ENCODE results near the gene TBX21. TPM values are rescaled to one million over a fixed set of nuclear protein-coding genes. Genes with fewer than 3 reads are reported as not detected.

The TBX21 gene
- polyA plus RNA-seq, 1 donor, result 0.08 TPM

DNA sequence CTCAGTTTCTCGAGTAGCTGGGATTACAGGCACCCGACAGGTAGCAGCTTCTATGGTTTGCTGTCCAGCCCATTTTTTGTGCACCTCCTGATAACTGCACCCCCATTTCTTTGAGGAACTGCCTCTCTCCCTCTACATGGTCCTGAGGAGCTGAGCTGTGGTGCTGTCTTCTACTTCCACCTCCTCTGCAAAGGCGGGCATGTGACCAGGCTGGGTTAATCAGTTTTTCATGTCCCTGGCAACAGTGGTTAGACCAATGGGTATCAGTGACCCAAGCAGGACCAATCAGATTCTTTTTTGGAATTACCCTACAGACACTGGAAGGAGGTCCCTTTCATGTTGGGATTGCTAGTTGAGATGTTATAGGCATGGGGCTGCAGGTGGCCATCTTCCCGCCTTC, 41.3 kb downstream of the TBX21 start:
- no peak for DNase-seq

DNA sequence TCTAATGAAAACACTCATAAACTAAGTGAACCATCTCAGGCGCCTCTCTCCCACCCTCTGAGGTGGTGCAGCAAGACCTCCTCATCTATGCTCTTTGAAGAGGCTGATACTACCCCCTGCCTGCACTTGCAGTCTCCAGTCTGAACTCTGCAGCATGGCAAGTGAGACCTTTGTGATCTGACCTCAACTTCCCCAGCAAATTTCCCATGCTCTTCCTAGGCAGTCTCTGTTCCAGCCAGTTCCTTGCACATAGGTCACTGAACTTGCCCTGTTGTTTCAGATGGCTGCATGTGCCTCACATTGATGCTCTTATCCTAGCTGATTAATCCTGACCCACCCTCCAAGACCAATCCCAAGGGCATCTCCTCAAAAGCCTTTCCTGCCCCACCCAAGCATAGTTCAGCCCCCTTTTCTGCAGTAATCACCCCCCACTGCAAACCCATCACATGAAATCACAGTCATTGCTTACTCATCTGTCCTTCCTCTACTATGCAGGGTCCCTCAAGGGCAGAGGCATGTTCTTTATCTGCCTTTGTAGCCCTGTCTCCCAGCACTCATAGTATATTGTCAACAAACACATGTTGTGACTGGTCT, 42.0 kb downstream of the TBX21 start:
- no peak for DNase-seq

DNA sequence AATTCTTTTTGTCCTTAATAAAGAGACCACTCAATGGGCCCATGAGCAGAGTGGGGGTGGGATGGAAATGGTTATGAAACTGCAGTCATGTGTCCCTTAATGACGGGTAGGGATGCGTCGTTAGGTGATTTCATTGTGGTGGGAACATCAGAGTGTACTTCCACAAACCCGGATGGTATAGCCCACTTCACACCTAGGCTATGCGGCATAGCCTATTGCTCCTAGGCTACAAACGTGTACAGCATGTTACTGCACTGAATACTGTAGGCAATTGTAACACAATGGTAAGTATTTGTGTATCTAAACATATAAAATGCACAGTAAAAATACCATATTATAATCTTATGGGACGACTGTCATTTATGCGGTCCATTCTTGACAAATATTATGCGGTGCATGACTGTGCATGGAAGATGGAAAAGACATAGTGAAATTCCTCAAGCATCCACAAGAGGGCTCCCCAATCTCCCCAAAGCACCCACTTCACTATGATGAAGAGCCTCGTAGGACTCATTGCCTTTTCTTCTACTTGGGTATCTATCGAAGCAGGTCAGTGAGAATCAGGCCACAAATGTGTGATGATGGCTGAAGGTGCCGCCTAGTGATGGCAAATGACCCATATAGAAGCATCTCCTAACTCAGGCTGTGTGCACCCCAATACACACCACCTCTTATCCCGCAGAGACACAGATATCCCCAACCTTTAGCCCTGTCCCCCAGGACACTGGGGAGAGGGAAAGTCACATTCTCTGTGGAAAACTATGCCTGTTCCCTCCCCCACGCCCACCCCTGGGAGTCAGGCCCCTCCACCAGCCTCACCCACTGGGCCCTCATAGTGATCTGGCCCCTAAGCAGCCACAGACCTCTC, 43.5 kb downstream of the TBX21 start:
- DNase-seq, result no peak

DNA sequence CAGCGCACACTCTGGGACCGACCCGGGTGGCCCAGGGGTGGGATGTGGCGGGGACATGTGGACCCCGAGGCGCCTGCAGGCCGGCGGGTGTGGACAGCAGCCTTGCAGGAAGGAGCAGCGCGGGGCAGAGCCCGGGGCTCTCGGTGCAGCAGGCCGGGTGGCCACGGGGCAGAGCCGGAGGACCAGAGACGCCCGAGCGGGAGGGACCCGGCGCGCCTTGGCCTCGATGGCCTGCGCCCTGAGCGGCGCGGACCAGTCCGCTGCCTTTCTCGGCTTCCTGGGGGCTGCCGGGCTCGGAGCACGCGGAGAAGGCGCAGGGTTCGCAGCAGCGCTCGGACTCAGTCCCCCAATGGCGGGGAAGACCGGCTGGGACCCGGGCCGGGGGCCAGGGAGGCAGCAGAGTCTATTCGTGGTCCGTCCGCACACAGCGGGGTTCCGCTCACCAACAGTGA, 45.2 kb downstream of the TBX21 start:
- no peak for DNase-seq

DNA sequence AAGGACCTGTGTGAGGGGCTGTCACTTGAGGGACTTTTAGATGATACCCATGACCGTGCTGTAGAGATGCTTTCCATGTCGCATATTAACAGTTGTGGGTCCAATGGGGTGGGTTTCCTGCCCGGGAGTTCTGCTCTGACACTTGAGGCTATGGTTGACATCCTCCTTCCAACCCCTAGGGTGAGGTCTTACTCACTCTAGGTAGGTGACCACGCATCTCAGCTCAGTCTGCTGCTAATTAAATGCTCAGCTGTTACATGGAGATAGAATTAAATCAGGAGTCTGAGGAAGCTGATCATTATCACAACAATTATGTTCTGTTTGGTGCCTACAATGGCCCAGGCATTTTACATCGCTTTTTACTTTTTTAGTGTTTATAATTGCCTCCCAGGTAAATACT, 48.4 kb downstream of the TBX21 start:
- DNase-seq, result no peak

DNA sequence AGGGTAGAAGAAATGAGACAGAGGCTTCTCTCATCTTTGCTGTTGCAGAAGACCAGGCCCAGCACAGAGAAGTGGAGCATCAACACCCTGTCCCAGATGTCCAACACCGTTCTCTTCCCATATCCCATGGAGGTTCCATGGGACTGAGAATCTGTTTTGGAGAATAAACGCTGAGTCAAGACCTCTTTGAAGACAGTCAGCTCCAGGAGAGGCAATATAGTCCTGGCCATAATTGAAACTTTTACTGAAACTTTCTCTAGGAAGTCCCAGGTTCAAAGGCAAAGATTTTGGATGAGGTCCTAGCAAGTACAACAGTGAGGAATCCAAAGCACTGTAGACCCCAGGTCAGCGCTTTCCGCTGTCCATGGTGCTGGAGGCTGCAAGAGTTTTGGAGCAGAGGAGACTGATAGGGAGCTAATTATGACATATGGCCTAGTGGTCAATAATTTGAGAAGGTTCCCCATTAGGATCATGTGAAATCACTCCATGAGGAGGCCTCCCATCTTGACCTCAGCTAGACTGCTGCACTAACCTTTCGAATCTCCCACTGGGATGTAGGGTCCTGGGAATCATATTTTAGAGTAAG, 52.6 kb downstream of the TBX21 start:
- peak; percentile 50 for DNase-seq

DNA sequence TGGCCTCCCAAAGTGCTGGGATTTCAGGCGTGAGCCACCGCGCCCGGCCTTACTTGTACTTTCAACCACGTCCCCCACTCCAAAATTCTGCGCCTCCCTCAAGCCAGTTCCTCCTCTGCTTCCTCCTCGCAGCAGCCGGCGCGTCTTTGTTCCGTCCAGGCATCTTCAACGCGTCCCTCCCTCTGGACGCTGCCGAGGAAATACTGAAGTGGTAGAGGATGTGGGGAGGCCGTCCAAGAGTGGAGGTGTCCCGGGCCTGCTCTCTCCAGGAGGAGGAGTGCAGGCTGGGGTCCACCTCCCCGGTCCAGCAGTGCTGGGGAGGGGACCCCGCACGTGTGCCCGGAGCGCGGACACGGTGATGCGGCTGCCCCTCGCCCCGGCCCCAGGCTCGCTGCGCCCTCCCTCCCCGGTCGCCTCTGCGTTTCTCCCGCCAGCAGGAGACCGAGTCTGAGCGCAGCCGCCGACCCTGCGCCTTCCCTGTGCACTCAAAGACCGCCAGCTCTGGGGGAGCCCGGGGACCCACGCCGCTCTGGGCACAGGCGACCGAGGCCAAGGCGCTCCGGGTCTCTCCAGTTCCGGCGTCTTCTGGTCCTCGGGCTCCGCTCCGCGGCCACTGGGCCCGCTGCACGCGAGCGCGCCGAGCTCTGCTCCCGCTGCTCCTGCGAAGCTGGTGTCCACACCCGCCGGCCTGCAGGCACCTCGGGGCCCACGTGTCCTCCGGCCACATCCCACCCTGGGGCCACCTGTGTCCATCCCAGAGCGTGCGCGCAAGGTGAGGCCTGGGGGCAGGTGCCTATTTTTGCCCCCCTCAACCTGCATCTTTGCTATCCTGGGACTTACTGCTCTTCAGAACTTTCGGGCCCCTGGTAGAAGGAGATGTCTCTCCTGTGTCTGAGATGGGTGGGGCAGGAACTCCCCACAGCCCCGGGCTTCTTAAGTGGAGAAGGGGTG, 56.9 kb downstream of the TBX21 start:
- no peak for DNase-seq

DNA sequence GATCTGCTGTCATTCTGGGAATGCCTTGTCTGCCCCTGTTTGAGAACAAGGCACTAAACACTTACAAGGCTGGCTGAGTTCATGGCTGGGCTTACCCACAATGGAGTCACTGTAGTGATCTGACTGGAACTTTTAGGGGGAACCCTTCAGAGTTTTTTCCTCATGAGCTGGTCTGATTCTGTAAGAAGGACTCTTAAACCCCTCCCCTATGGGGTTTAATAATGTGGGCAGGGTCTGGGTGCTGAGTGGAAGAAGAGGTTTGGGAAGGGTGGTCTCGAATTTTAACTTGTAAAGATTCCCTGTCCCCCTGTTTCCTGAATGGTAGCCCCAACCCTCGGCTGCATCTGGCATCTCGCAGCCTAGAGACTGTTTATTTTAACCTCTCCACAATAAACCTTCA, 58.0 kb downstream of the TBX21 start:
- no peak for DNase-seq

DNA sequence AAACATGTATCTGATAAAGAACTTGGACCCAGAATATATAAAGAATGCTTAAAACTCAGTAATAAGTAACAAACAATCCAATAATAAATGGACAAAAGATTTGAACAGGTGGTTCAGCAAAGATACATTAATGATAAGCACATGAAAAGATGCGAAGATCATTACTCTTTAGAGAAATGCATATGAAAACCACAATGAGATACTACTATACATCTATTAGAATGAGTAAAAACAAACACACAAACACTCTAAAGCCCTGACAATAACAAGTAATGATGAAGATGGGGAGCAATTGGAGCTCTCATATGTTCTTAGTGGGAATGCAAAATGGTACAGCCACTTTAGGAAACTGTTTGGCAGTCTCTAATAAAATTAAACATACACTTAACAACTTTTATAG, 59.4 kb downstream of the TBX21 start:
- DNase-seq, result no peak

DNA sequence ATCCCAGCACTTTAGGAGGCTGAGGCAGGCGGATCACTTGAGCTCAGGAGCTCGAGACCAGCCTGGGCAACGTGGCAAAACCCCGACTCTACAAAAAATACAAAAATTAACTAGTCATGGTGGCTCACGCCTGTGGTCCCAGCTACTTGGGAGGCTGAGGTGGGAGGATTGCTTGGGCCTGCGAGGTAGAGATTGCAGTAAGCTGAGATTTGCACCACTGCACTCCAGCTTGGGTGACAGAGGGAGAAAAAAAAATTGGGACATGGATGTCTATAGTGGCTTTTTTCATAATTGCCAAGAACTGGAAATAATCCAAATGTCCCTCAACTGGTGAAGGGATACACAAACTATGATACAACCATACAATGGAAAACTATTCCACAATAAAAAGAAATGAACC, 59.9 kb downstream of the TBX21 start:
- no peak for DNase-seq

Other genes starting within 250 kb of the TBX21 start
- 238 TPM for gene NPEPPS, start 202.1 kb upstream of the TBX21 start, polyA plus RNA-seq (ENCODE audit: insufficient read length)
- gene KPNB1, start 83.3 kb upstream of the TBX21 start, polyA plus RNA-seq (ENCODE audit: insufficient read length), result 325 TPM
- gene TBKBP1, start 39.1 kb upstream of the TBX21 start, polyA plus RNA-seq (ENCODE audit: insufficient read length), result 31.1 TPM
- 16.7 TPM for gene OSBPL7, start 88.6 kb downstream of the TBX21 start, polyA plus RNA-seq (ENCODE audit: insufficient read length)
- 52.8 TPM for gene MRPL10, start 98.3 kb downstream of the TBX21 start, polyA plus RNA-seq (ENCODE audit: insufficient read length)
- gene LRRC46, start 98.4 kb downstream of the TBX21 start, polyA plus RNA-seq (ENCODE audit: insufficient read length), result 2.8 TPM
- gene SCRN2, start 108.0 kb downstream of the TBX21 start, polyA plus RNA-seq (ENCODE audit: insufficient read length), result 60.0 TPM
- gene SP6, start 117.9 kb downstream of the TBX21 start, polyA plus RNA-seq (ENCODE audit: insufficient read length), result 2.7 TPM
- gene SP2, start 163.0 kb downstream of the TBX21 start, polyA plus RNA-seq (ENCODE audit: insufficient read length), result 26.1 TPM
- gene PNPO, start 208.3 kb downstream of the TBX21 start, polyA plus RNA-seq (ENCODE audit: insufficient read length), result 21.4 TPM
- gene PRR15L, start 224.6 kb downstream of the TBX21 start, polyA plus RNA-seq (ENCODE audit: insufficient read length), result 17.7 TPM
- gene CDK5RAP3, start 237.9 kb downstream of the TBX21 start, polyA plus RNA-seq (ENCODE audit: insufficient read length), result 186 TPM

Measured in left kidney (tissue), 2 donors.